Endodermal cell (in vitro differentiated cells): Measurements from ENCODE around the gene IFI30. TPM values are rescaled to one million over a fixed set of nuclear protein-coding genes. Genes with fewer than 3 reads are reported as not detected.

Experiments
- DNase-seq: peaks from one replicate; pipeline ENCODE4 v3.0.0-alpha.2; 2017
- H3K27ac ChIP-seq: 2 replicates; pipeline ENCODE4 v1.5.1; 2013; ENCODE audit warnings: mild to moderate bottlenecking, low read depth, low read length, moderate library complexity
- H3K27me3 ChIP-seq: 2 replicates; pipeline ENCODE4 v1.6.1; 2013; ENCODE audit warnings: mild to moderate bottlenecking, low read length, moderate library complexity; ENCODE audit not compliant: insufficient read depth, control insufficient read depth, poor library complexity, severe bottlenecking
- H3K36me3 ChIP-seq: 2 replicates; pipeline ENCODE4 v1.7.0; 2013; ENCODE audit warnings: mild to moderate bottlenecking, low read length, moderate library complexity; ENCODE audit not compliant: control insufficient read depth, insufficient read depth
- H3K4me1 ChIP-seq: one replicate; pipeline ENCODE4 v1.7.0; 2013; ENCODE audit warnings: low read length; ENCODE audit not compliant: control insufficient read depth, insufficient read depth
- H3K4me3 ChIP-seq: 2 replicates; pipeline ENCODE4 v1.5.1; 2013; ENCODE audit warnings: mild to moderate bottlenecking, low read length, moderate library complexity
- H3K9ac ChIP-seq: 2 replicates; pipeline ENCODE4 v1.6.1; 2013; ENCODE audit warnings: mild to moderate bottlenecking, low read length, moderate library complexity; ENCODE audit not compliant: poor library complexity, severe bottlenecking; ENCODE audit errors: extremely low read depth
- H3K9me3 ChIP-seq: 2 replicates; pipeline ENCODE4 v1.6.1; 2013; ENCODE audit warnings: mild to moderate bottlenecking, low read length, moderate library complexity; ENCODE audit not compliant: control insufficient read depth
- H3K27ac Mint-ChIP-seq: 2 replicates; pipeline ENCODE4 v1.8.0; 2020; ENCODE audit warnings: mixed read lengths
- H3K27me3 Mint-ChIP-seq: 2 replicates; pipeline ENCODE4 v1.8.0; 2021; ENCODE audit warnings: mild to moderate bottlenecking, mixed read lengths; ENCODE audit not compliant: insufficient read depth
- H3K36me3 Mint-ChIP-seq: 2 replicates; pipeline ENCODE4 v1.8.0; 2020; ENCODE audit warnings: low read depth, mixed read lengths
- H3K4me1 Mint-ChIP-seq: 2 replicates; pipeline ENCODE4 v1.8.0; 2020; ENCODE audit warnings: mixed read lengths
- H3K4me3 Mint-ChIP-seq: 2 replicates; pipeline ENCODE4 v1.8.0; 2020; ENCODE audit warnings: mild to moderate bottlenecking, moderate library complexity, mixed read lengths
- H3K9me3 Mint-ChIP-seq: 2 replicates; pipeline ENCODE4 v1.8.0; 2020; ENCODE audit warnings: mild to moderate bottlenecking, mixed read lengths
- CTCF ChIP-seq: fragments of 200-600 bp; sonication (generic); conservative IDR thresholded peaks from 2 replicates; pipeline ENCODE4 v1.5.0; 2021; ENCODE audit warnings: antibody characterized with exemption, mild to moderate bottlenecking
- WGBS, 2 experiments: methylation state at CpG; one replicate each; pipeline versions ENCODE4 v1.1.5 to v1.1.7; 2013; ENCODE audit warnings: missing lambda C conversion rate in 2 of 2, mixed read lengths in 1 of 2; ENCODE audit not compliant: insufficient coverage in 1 of 2, insufficient read length in 1 of 2; 5-methylcytosine and 5-hydroxymethylcytosine counted together
- total RNA-seq, 2 donors: library from RNA; stranded (reverse); fragmentation: NEBNext Ultra II Directional in 1 of 2; extraction: Animal tissue kit (Norgen Biotek cat#: 25700) in 1 of 2; gene quantifications; 2 replicates in 1 of 2; 3 replicates in 1 of 2; pipeline ENCODE4 v1.2.1, GENCODE V29; 2021

Gene IFI30
- total RNA-seq, 2 donors from 2014 or later, result 10.6 to 11.0 TPM

- no peaks in the 10 kb centered on the region for H3K9me3 Mint-ChIP-seq
- Histone ChIP-seq H3K27me3 (peaks cover 4% of the 10 kb centered on the region), H3K9me3 (no peaks in the 10 kb centered on the region), H3K4me3 (no peak overlapping the region), H3K4me1 (no peaks in the 10 kb centered on the region), H3K9ac (no peak overlapping the region), H3K36me3 (peaks cover 8% of the 10 kb centered on the region), H3K27ac (no peak overlapping the region)
- peaks cover 7% of the 10 kb centered on the region for H3K4me1 Mint-ChIP-seq
- H3K27me3 Mint-ChIP-seq, result peaks cover 10% of the 10 kb centered on the region
- no peak overlapping the region for H3K27ac Mint-ChIP-seq
- no peak overlapping the region for H3K4me3 Mint-ChIP-seq
- DNase-seq, result no peak
- no peak for TF ChIP-seq CTCF
- WGBS, 2 experiments, result 97% methylated on average over 6 of the region's 6 CpGs; no CpG with 5 or more reads in 1 of the 2 experiments
- peaks cover 22% of the 10 kb centered on the region for H3K36me3 Mint-ChIP-seq
These were observed 24.8 kb downstream of the IFI30 start for GRCh38 chr19:18198374-18198773.

- DNase-seq, result no peak
- H3K4me1 Mint-ChIP-seq, result peaks cover 6% of the 10 kb centered on the region
- WGBS, 2 experiments, result 92 to 95% methylated on average over 24 of the region's 24 CpGs
- peaks cover 13% of the 10 kb centered on the region for H3K27me3 Mint-ChIP-seq
- peaks cover 14% of the 10 kb centered on the region for H3K36me3 Mint-ChIP-seq
- no peaks in the 10 kb centered on the region for H3K4me1 ChIP-seq
- no peaks in the 10 kb centered on the region for H3K9me3 ChIP-seq
- peaks cover 5% of the 10 kb centered on the region for H3K27me3 ChIP-seq
- no peak overlapping the region for H3K4me3 ChIP-seq
- no peak overlapping the region for H3K9ac ChIP-seq
- H3K27ac Mint-ChIP-seq, result no peak overlapping the region
- H3K9me3 Mint-ChIP-seq, result no peaks in the 10 kb centered on the region
- TF ChIP-seq CTCF, result no peak
- H3K36me3 ChIP-seq, result no peaks in the 10 kb centered on the region
- H3K4me3 Mint-ChIP-seq, result peak overlapping the region; percentile 32
- H3K27ac ChIP-seq, result no peak overlapping the region
These were observed 28.8 kb downstream of the IFI30 start for GRCh38 chr19:18202397-18202777.

GRCh38 chr19:18202778-18203407, 29.3 kb downstream of the IFI30 start:
- H3K4me1 ChIP-seq, result no peaks in the 10 kb centered on the region
- 55 to 65% methylated on average over 23 to 32 of the region's 32 CpGs for WGBS, 2 experiments
- Mint-ChIP-seq H3K9me3 (no peaks in the 10 kb centered on the region), H3K27me3 (peaks cover 13% of the 10 kb centered on the region), H3K4me1 (peaks cover 6% of the 10 kb centered on the region), H3K27ac (peak overlapping the region; percentile 73), H3K4me3 (peak overlapping the region; percentile 78), H3K36me3 (peaks cover 13% of the 10 kb centered on the region)
- peaks cover 5% of the 10 kb centered on the region for H3K27me3 ChIP-seq
- peak; percentile 63 for TF ChIP-seq CTCF
- H3K9me3 ChIP-seq, result no peaks in the 10 kb centered on the region
- no peaks in the 10 kb centered on the region for H3K36me3 ChIP-seq
- peak; percentile 73 for DNase-seq
- H3K9ac ChIP-seq, result peak overlapping the region; percentile 20
- H3K27ac ChIP-seq, result no peak overlapping the region
- H3K4me3 ChIP-seq, result peak overlapping the region; percentile 84
